Osteoblast (primary cell): ENCODE results near the gene CDRT15. TPM values are rescaled to one million over a fixed set of nuclear protein-coding genes. Genes with fewer than 3 reads are reported as not detected.
"Not testable (repeated sequence)": the region's sequence is repeated elsewhere in the genome, so short reads cannot be mapped to it uniquely, and the experiment has no call there.

Experiments used
- DNase-seq: peaks from one replicate; pipeline ENCODE4 v3.0.0; 2011; ENCODE audit warnings: low spot score, mixed read lengths; ENCODE audit not compliant: insufficient read length; ENCODE audit errors: missing footprints
- H2AFZ ChIP-seq: 2 replicates; pipeline ENCODE4 v1.6.0; 2011; ENCODE audit warnings: mild to moderate bottlenecking, low read length
- H3K27ac ChIP-seq: 2 replicates; pipeline ENCODE4 v1.5.1; 2011; ENCODE audit warnings: mild to moderate bottlenecking, low read depth, low read length, moderate library complexity
- H3K27me3 ChIP-seq: 2 replicates; pipeline ENCODE4 v1.6.0; 2012; ENCODE audit warnings: mild to moderate bottlenecking, control low read depth, inconsistent platforms, low read length, moderate library complexity; ENCODE audit not compliant: insufficient read depth
- H3K36me3 ChIP-seq: 2 replicates; pipeline ENCODE4 v1.5.1; 2011; ENCODE audit warnings: mild to moderate bottlenecking, low read length, control low read depth, moderate library complexity; ENCODE audit not compliant: insufficient read depth
- H3K4me1 ChIP-seq: 2 replicates; pipeline ENCODE4 v1.5.1; 2011; ENCODE audit warnings: mild to moderate bottlenecking, low read length, control low read depth, moderate library complexity; ENCODE audit not compliant: insufficient read depth
- H3K4me2 ChIP-seq: 2 replicates; pipeline ENCODE4 v1.6.0; 2011; ENCODE audit warnings: mild to moderate bottlenecking, low read length; ENCODE audit not compliant: insufficient read depth
- H3K4me3 ChIP-seq: fragments of 200-600 bp; sonication (generic); 3 replicates; pipeline ENCODE4 v1.5.1; 2012; ENCODE audit warnings: mild to moderate bottlenecking, low read length, inconsistent platforms; ENCODE audit not compliant: insufficient read depth
- H3K79me2 ChIP-seq: 2 replicates; pipeline ENCODE4 v1.6.0; 2012; ENCODE audit warnings: mild to moderate bottlenecking, low read length, control low read depth, inconsistent platforms; ENCODE audit not compliant: insufficient read depth
- H3K9me3 ChIP-seq: 2 replicates; pipeline ENCODE4 v1.5.1; 2011; ENCODE audit warnings: low read depth, low read length, control low read depth
- H4K20me1 ChIP-seq: 2 replicates; pipeline ENCODE4 v1.6.0; 2012; ENCODE audit warnings: mild to moderate bottlenecking, low read length, control low read depth; ENCODE audit not compliant: insufficient read depth
- CTCF ChIP-seq: IDR thresholded peaks from 2 replicates; pipeline ENCODE4 v1.5.1; 2011; ENCODE audit warnings: mild to moderate bottlenecking, low read depth, low read length, moderate library complexity; ENCODE audit errors: extremely low read depth
- total RNA-seq: library from RNA; depleted of rRNA; stranded (reverse); fragments of >200 nt; gene quantifications from 2 replicates; pipeline ENCODE4 v1.2.3, GENCODE V29; 2012

Gene CDRT15
- total RNA-seq, 1 donor = not detected

- no peaks in the 10 kb centered on the region for H3K4me1 ChIP-seq
- no peaks in the 10 kb centered on the region for H4K20me1 ChIP-seq
- no peaks in the 10 kb centered on the region for H3K79me2 ChIP-seq
- H3K27ac ChIP-seq = no peak overlapping the region
- H3K4me3 ChIP-seq = no peak overlapping the region
- no peak overlapping the region for H3K4me2 ChIP-seq
- no peaks in the 10 kb centered on the region for H3K9me3 ChIP-seq
- H3K27me3 ChIP-seq = peaks cover 4% of the 10 kb centered on the region
- no peak for TF ChIP-seq CTCF
- H2AFZ ChIP-seq = no peak overlapping the region
- no peak for DNase-seq
- H3K36me3 ChIP-seq = no peaks in the 10 kb centered on the region
These were observed 9.0 kb upstream of the CDRT15 start for GRCh38 chr17:14245629-14246028.

- no peak for TF ChIP-seq CTCF
- Histone ChIP-seq H3K4me2 (no peak overlapping the region), H3K36me3 (no peaks in the 10 kb centered on the region), H3K4me3 (no peak overlapping the region), H3K79me2 (no peaks in the 10 kb centered on the region), H3K27ac (no peak overlapping the region), H3K9me3 (no peaks in the 10 kb centered on the region), H3K4me1 (no peaks in the 10 kb centered on the region), H2AFZ (no peak overlapping the region), H4K20me1 (no peaks in the 10 kb centered on the region), H3K27me3 (peaks cover 4% of the 10 kb centered on the region)
- DNase-seq = no peak
These were observed 8.3 kb upstream of the CDRT15 start for GRCh38 chr17:14245002-14245401.

GRCh38 chr17:14239271-14239670 lies 2.6 kb upstream of the CDRT15 start:
- not testable (repeated sequence) for H3K4me2 ChIP-seq, H3K9me3 ChIP-seq, H4K20me1 ChIP-seq

GRCh38 chr17:14236032-14236431 lies 630 bp downstream of the CDRT15 start:
- H3K4me2 ChIP-seq, H3K4me1 ChIP-seq, DNase-seq: not testable (repeated sequence)

More at GRCh38 chr17:14239271-14239670, 2.6 kb upstream of the CDRT15 start:
- H3K4me3 ChIP-seq, H3K27me3 ChIP-seq, H3K36me3 ChIP-seq, DNase-seq, H3K79me2 ChIP-seq, H3K4me1 ChIP-seq, H2AFZ ChIP-seq, H3K27ac ChIP-seq: not testable (repeated sequence)

GRCh38 chr17:14235047-14235446 lies 1.6 kb downstream of the CDRT15 start:
- H3K79me2 ChIP-seq, H3K4me2 ChIP-seq, DNase-seq, H3K36me3 ChIP-seq, H3K27me3 ChIP-seq, H3K4me1 ChIP-seq, H3K27ac ChIP-seq, H3K9me3 ChIP-seq, H2AFZ ChIP-seq, H3K4me3 ChIP-seq, H4K20me1 ChIP-seq: not testable (repeated sequence)

More at GRCh38 chr17:14236032-14236431, 630 bp downstream of the CDRT15 start:
- not testable (repeated sequence) for H3K4me3 ChIP-seq, H2AFZ ChIP-seq, H3K9me3 ChIP-seq, H4K20me1 ChIP-seq, H3K27me3 ChIP-seq, H3K27ac ChIP-seq, H3K79me2 ChIP-seq, H3K36me3 ChIP-seq

GRCh38 chr17:14231187-14231586 lies 5.5 kb downstream of the CDRT15 start:
- H3K4me2 ChIP-seq = not testable (repeated sequence)

More at GRCh38 chr17:14231187-14231586, 5.5 kb downstream of the CDRT15 start:
- DNase-seq, H3K36me3 ChIP-seq, H3K79me2 ChIP-seq, H3K9me3 ChIP-seq, H3K4me1 ChIP-seq, H3K4me3 ChIP-seq, H4K20me1 ChIP-seq, H3K27me3 ChIP-seq, H2AFZ ChIP-seq, H3K27ac ChIP-seq: not testable (repeated sequence)
